Activated T-cell treated with anti-CD3 and anti-CD28 coated beads for 24 hours (primary cell): ENCODE data around the gene TMF1.

Experiments
- DNase-seq: peaks from one replicate; pipeline ENCODE4 v3.0.0-alpha.2; 2020; ENCODE audit warnings: low read depth

Gene TMF1

GRCh38 chr3:69051756-69052471 lies at the start of gene TMF1:
Gene TMF1 (minus strand): TSS chr3:69052333. CDS start chr3:69052086, 247 bp downstream.
- peak; percentile 96 for DNase-seq

- DNase-seq = no peak
These were observed 47.4 kb upstream of the TMF1 start for GRCh38 chr3:69099576-69099975.

GRCh38 chr3:69097407-69098086 lies 45.4 kb upstream of the TMF1 start:
- DNase-seq = no peak

GRCh38 chr3:69096299-69096698 lies 44.2 kb upstream of the TMF1 start:
- no peak for DNase-seq

GRCh38 chr3:69095636-69096035 lies 43.5 kb upstream of the TMF1 start:
- no peak for DNase-seq

GRCh38 chr3:69094467-69095205 lies 42.5 kb upstream of the TMF1 start:
- no peak for DNase-seq

- DNase-seq = no peak
These were observed 39.9 kb upstream of the TMF1 start for GRCh38 chr3:69092030-69092516.

GRCh38 chr3:69091389-69092029 lies 39.4 kb upstream of the TMF1 start:
- DNase-seq = no peak

- DNase-seq = no peak
These were observed 37.9 kb upstream of the TMF1 start for GRCh38 chr3:69090021-69090420.

GRCh38 chr3:69088063-69088462 lies 35.9 kb upstream of the TMF1 start:
- DNase-seq = no peak

GRCh38 chr3:69087030-69087791 lies 35.1 kb upstream of the TMF1 start:
- no peak for DNase-seq

GRCh38 chr3:69085833-69086722 lies 33.9 kb upstream of the TMF1 start:
- peak; percentile 70 for DNase-seq

- DNase-seq = no peak
These were observed 33.2 kb upstream of the TMF1 start for GRCh38 chr3:69085168-69085832.

GRCh38 chr3:69084326-69085167 lies 32.4 kb upstream of the TMF1 start, which contains the start of gene ARL6IP5:
Gene ARL6IP5 (plus strand): TSS chr3:69084937. CDS start chr3:69085048, 111 bp downstream.
- DNase-seq = peak; percentile 86

GRCh38 chr3:69082805-69083204 lies 30.7 kb upstream of the TMF1 start:
- peak; percentile 75 for DNase-seq

- no peak for DNase-seq
These were observed 30.2 kb upstream of the TMF1 start for GRCh38 chr3:69082361-69082760.

GRCh38 chr3:69081583-69082262 lies 29.6 kb upstream of the TMF1 start:
- no peak for DNase-seq

- peak; percentile 90 for DNase-seq
These were observed 28.2 kb upstream of the TMF1 start, which contains the start of gene UBA3 for GRCh38 chr3:69080233-69080920. Gene UBA3 (minus strand): TSS chr3:69080365. CDS start chr3:69080353, 12 bp downstream.
